HG03159 (cell line): ENCODE data around the gene ALG3.
"Not testable (repeated sequence)": the region's sequence is repeated elsewhere in the genome, so short reads cannot be mapped to it uniquely, and the experiment has no call there.

ENCODE experiments used
- ATAC-seq: cut with Tn5 transposase; IDR thresholded peaks from one replicate; pipeline ENCODE4 v1.9.1; 2021; ENCODE audit warnings: mild to moderate bottlenecking, moderate library complexity; ENCODE audit not compliant: unreplicated experiment

Gene ALG3

GRCh38 chr3:184248454-184249411, at the start of gene ALG3:
Gene ALG3, minus strand, starts transcription at chr3:184248962. Its CDS starts 22 bp downstream, at chr3:184248940.
- ATAC-seq: peak; percentile 50

GRCh38 chr3:184296616-184297015, 47.9 kb upstream of the ALG3 start:
- no peak for ATAC-seq

- ATAC-seq: no peak
Measured at GRCh38 chr3:184295771-184296170, 47.0 kb upstream of the ALG3 start.

GRCh38 chr3:184291738-184292445, 43.1 kb upstream of the ALG3 start:
- ATAC-seq: no peak

GRCh38 chr3:184291044-184291737, 42.4 kb upstream of the ALG3 start:
- ATAC-seq: no peak

- no peak for ATAC-seq
Measured at GRCh38 chr3:184290331-184290730, 41.6 kb upstream of the ALG3 start.

GRCh38 chr3:184289426-184289938, 40.7 kb upstream of the ALG3 start:
- ATAC-seq: no peak

GRCh38 chr3:184284696-184285095, 35.9 kb upstream of the ALG3 start:
- ATAC-seq: no peak

GRCh38 chr3:184283681-184284080, 34.9 kb upstream of the ALG3 start:
- ATAC-seq: no peak

GRCh38 chr3:184282941-184283340, 34.2 kb upstream of the ALG3 start:
- no peak for ATAC-seq

- no peak for ATAC-seq
Measured at GRCh38 chr3:184277366-184277765, 28.6 kb upstream of the ALG3 start.

- no peak for ATAC-seq
Measured at GRCh38 chr3:184275961-184276910, 27.5 kb upstream of the ALG3 start, which contains the start of gene ECE2. Gene ECE2, plus strand, starts transcription at chr3:184276022. Its CDS starts 132 bp downstream, at chr3:184276154.

GRCh38 chr3:184275381-184275701, 26.6 kb upstream of the ALG3 start:
- ATAC-seq: no peak

- no peak for ATAC-seq
Measured at GRCh38 chr3:184272269-184272668, 23.5 kb upstream of the ALG3 start.

GRCh38 chr3:184267249-184267648, 18.5 kb upstream of the ALG3 start:
- ATAC-seq: not testable (repeated sequence)

- ATAC-seq: no peak
Measured at GRCh38 chr3:184262764-184263179, 14.0 kb upstream of the ALG3 start.

- ATAC-seq: no peak
Measured at GRCh38 chr3:184261854-184262763, 13.3 kb upstream of the ALG3 start.

- no peak for ATAC-seq
Measured at GRCh38 chr3:184261270-184261853, 12.6 kb upstream of the ALG3 start, which contains the start of gene CAMK2N2. Gene CAMK2N2, minus strand, starts transcription at chr3:184261553. Its CDS starts 268 bp downstream, at chr3:184261285.
